ENCODE results near the gene SLC39A13. TPM values are rescaled to one million over a fixed set of nuclear protein-coding genes. Genes with fewer than 3 reads are reported as not detected.

Gene SLC39A13
- total and polyA plus RNA-seq, 2 of the 13 experiments (the other 11 are each of a cell fraction or from before 2014, with no cell fraction given), result 15.3 to 30.5 TPM

DNA sequence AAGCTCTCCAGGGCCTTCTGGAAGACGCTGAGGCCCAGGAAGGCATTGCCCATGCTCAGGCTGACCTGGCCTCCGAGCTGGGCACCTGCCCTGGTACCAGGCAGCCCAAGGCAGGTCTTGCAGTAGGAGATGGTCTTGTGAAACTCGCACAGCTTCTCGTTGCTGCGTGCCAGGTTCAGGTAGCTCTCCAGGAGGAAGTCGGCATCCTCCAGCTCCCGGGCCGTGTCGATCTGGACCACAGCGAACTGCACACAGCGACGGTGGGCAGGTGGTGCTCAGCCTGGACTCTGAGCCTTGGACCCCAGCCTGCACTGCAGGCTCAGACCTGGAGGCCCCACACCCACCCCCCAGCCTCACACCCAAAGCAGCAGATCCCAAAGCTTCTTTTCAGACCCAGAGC lies 39.5 kb downstream of the SLC39A13 start:
- peak; percentile 55 for ATAC-seq

More for the DNA sequence above, 39.5 kb downstream of the SLC39A13 start:
- POLR2A ChIA-PET, result interaction anchor here (2.5 kb wide), 1 partner anchor 10 kb away, joined by 12 read pairs; no protein-coding TSS in a partner anchor
- CTCF ChIA-PET (ENCODE audit: low intra/inter-chr PET ratio, low total read pairs), result no interaction called here
- no peaks in the 10 kb centered on the region for H3K79me2 ChIP-seq (ENCODE audit: insufficient read depth, low read length)
- intact Hi-C loops (cut with micrococcal nuclease; ENCODE audit: unreplicated experiment), result no loop called here
- WGBS (ENCODE audit: low lambda C conversion rate), result no CpG with 5 or more reads among the region's 12 CpGs
- FAIRE-seq (no peak), DNase-seq (ENCODE audit: low spot score) (no peak)
- BruUV-seq (replicated peaks), result no TSS peak
- no peak overlapping the region for H3K27ac ChIP-seq (ENCODE audit: extremely low read length, insufficient read depth, low read length)
- no peak overlapping the region for H2AFZ ChIP-seq (ENCODE audit: low read length)
- in situ Hi-C loops (cut with HindIII; ENCODE audit: extremely low pct_ligation_motif_present, low pct_unique_long_range_greater_than_20kb), result no loop called here
- H3K9me3 ChIP-seq (ENCODE audit: low read length), result no peaks in the 10 kb centered on the region
- no peaks in the 10 kb centered on the region for H4K20me1 ChIP-seq (ENCODE audit: insufficient read depth, low read length)
- H3K27me3 ChIP-seq (ENCODE audit: control insufficient read depth in 1 of 2, insufficient read depth in 2 of 2, low read length in 2 of 2), result no peaks in the 10 kb centered on the region
- no peaks in the 10 kb centered on the region; a peak in 1 of 5 replicates for H3K36me3 ChIP-seq (replicated peaks in 1 of 2; ENCODE audit: control insufficient read depth in 1 of 2, insufficient read depth in 2 of 2, low read length in 2 of 2)
- peak overlapping the region; percentile 27; the same call in 1 of the 2 replicates for H3K4me2 ChIP-seq (ENCODE audit: low read depth, low read length)
- H3K4me3 ChIP-seq (replicated peaks in 1 of 3; ENCODE audit: insufficient read depth in 1 of 3, low read depth in 2 of 3, low read length in 3 of 3), result no peak overlapping the region
- peaks cover 46% of the 10 kb centered on the region for H3K4me1 ChIP-seq (ENCODE audit: insufficient read depth, low read length)
- TF ChIP-seq CCAR2 (optimal IDR thresholded peaks at IDR 0.05; ENCODE audit: low read depth, low read length) (no peak), ATF7-NPFF (CRISPR knock-in tag; IDR thresholded peaks at IDR 0.05; ENCODE audit: low read depth) (peak; percentile 58; the same call in 1 of the 2 replicates), SOX6 (IDR thresholded peaks at IDR 0.05) (no peak), SOX6 (CRISPR knock-in tag; IDR thresholded peaks at IDR 0.05) (no peak), ZBTB38 (CRISPR knock-in tag; IDR thresholded peaks at IDR 0.05) (peak; percentile 96), HNF4G (IDR thresholded peaks at IDR 0.05; ENCODE audit: borderline replicate concordance, low read depth, low read length) (peak; percentile 56; the same call in 1 of the 2 replicates), HNF4G (CRISPR knock-in tag; IDR thresholded peaks at IDR 0.05; ENCODE audit: borderline replicate concordance, low read depth) (no peak), ZNF563 (CRISPR knock-in tag; IDR thresholded peaks at IDR 0.05) (no peak), HNF4A (CRISPR knock-in tag; IDR thresholded peaks at IDR 0.05) (peak; percentile 62), HNRNPL (IDR thresholded peaks at IDR 0.05; ENCODE audit: low read depth, low read length) (0 out of 2 replicates have a peak, but pooled peaks have one; percentile 31)
- TF ChIP-seq, protein P1, sequence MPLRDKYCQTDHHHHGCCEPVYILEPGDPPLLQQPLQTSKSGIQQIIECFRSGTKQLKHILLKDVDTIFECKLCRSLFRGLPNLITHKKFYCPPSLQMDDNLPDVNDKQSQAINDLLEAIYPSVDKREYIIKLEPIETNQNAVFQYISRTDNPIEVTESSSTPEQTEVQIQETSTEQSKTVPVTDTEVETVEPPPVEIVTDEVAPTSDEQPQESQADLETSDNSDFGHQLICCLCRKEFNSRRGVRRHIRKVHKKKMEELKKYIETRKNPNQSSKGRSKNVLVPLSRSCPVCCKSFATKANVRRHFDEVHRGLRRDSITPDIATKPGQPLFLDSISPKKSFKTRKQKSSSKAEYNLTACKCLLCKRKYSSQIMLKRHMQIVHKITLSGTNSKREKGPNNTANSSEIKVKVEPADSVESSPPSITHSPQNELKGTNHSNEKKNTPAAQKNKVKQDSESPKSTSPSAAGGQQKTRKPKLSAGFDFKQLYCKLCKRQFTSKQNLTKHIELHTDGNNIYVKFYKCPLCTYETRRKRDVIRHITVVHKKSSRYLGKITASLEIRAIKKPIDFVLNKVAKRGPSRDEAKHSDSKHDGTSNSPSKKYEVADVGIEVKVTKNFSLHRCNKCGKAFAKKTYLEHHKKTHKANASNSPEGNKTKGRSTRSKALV (CRISPR knock-in tag; IDR thresholded peaks at IDR 0.05), result no peak
- TF ChIP-seq, protein P2, sequence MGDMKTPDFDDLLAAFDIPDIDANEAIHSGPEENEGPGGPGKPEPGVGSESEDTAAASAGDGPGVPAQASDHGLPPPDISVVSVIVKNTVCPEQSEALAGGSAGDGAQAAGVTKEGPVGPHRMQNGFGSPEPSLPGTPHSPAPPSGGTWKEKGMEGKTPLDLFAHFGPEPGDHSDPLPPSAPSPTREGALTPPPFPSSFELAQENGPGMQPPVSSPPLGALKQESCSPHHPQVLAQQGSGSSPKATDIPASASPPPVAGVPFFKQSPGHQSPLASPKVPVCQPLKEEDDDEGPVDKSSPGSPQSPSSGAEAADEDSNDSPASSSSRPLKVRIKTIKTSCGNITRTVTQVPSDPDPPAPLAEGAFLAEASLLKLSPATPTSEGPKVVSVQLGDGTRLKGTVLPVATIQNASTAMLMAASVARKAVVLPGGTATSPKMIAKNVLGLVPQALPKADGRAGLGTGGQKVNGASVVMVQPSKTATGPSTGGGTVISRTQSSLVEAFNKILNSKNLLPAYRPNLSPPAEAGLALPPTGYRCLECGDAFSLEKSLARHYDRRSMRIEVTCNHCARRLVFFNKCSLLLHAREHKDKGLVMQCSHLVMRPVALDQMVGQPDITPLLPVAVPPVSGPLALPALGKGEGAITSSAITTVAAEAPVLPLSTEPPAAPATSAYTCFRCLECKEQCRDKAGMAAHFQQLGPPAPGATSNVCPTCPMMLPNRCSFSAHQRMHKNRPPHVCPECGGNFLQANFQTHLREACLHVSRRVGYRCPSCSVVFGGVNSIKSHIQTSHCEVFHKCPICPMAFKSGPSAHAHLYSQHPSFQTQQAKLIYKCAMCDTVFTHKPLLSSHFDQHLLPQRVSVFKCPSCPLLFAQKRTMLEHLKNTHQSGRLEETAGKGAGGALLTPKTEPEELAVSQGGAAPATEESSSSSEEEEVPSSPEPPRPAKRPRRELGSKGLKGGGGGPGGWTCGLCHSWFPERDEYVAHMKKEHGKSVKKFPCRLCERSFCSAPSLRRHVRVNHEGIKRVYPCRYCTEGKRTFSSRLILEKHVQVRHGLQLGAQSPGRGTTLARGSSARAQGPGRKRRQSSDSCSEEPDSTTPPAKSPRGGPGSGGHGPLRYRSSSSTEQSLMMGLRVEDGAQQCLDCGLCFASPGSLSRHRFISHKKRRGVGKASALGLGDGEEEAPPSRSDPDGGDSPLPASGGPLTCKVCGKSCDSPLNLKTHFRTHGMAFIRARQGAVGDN (CRISPR knock-in tag; IDR thresholded peaks at IDR 0.05), result 0 out of 2 replicates have a peak, but pooled peaks have one; percentile 40
- H3K9ac ChIP-seq (ENCODE audit: insufficient read depth, low read depth, low read length), result no peak overlapping the region
